Suprapubic skin (tissue), 4 donors: ENCODE data around the gene SLC6A1.

Source experiments
- CTCF ChIP-seq, 2 donors: fragments of 200-600 bp in 1 of 2; fragments of 450-650 bp in 1 of 2; sonication (generic) in 1 of 2; IDR thresholded peaks; one replicate each; pipeline ENCODE4 v1.5.1; 2016 to 2019; ENCODE audit warnings: antibody characterized with exemption in 2 of 2, mild to moderate bottlenecking in 1 of 2, moderate library complexity in 1 of 2
- EP300 ChIP-seq: sonication (generic); formaldehyde crosslinking; IDR thresholded peaks from one replicate; pipeline ENCODE4 v1.6.1; 2017; ENCODE audit warnings: antibody characterized with exemption
- POLR2A ChIP-seq, 2 donors: fragments of 450-650 bp; IDR thresholded peaks; one replicate each; pipeline ENCODE4 v1.6.1; 2017; ENCODE audit warnings: antibody characterized with exemption in 2 of 2, mild to moderate bottlenecking in 2 of 2, moderate library complexity in 2 of 2
- POLR2AphosphoS5 ChIP-seq, 3 donors: sonication (generic); formaldehyde crosslinking; IDR thresholded peaks; one replicate each; pipeline ENCODE4 v1.6.1; 2017; ENCODE audit warnings: antibody characterized with exemption in 3 of 3

GRCh38 chr3:11057655-11058054, 65.1 kb downstream of the SLC6A1 start:
- no peak for TF ChIP-seq POLR2A (IDR thresholded peaks at IDR 0.05)
- no peak for TF ChIP-seq EP300
- no peak for TF ChIP-seq CTCF (IDR thresholded peaks at IDR 0.05)
- no peak for TF ChIP-seq POLR2AphosphoS5 (IDR thresholded peaks at IDR 0.05)
